Activated naive CD4-positive, alpha-beta T cell treated with anti-CD3 and anti-CD28 coated beads, Interleukin-2, amount 50 U/mL, for 72 hours (primary cell): ENCODE results near the gene PSMB5. TPM values are rescaled to one million over a fixed set of nuclear protein-coding genes. Genes with fewer than 3 reads are reported as not detected.

Experiments used
- ATAC-seq, 2 donors: fragments of 150-1000 bp; cut with Tn5 transposase; 2 replicates each; pipeline ENCODE4 v1.10.0; 2021; ENCODE audit warnings: mild to moderate bottlenecking in 2 of 2, moderate library complexity in 2 of 2
- DNase-seq, 2 donors: peaks; one replicate each; pipeline ENCODE4 v3.0.0; 2021 to 2022; ENCODE audit warnings: low spot score in 2 of 2
- H3K27ac Mint-ChIP-seq, 2 donors: one replicate each; pipeline ENCODE4 v1.8.0; 2022; ENCODE audit warnings: mild to moderate bottlenecking in 2 of 2, mixed read lengths in 2 of 2
- H3K36me3 Mint-ChIP-seq, 2 donors: one replicate each; pipeline ENCODE4 v1.8.0; 2022; ENCODE audit warnings: mixed read lengths in 2 of 2
- H3K9me3 Mint-ChIP-seq, 2 donors: one replicate each; pipeline ENCODE4 v1.8.0; 2022; ENCODE audit warnings: mixed read lengths in 2 of 2
- total RNA-seq, 2 donors: library from RNA; stranded (reverse); gene quantifications; one replicate each; pipeline ENCODE4 v1.2.3, GENCODE V29; 2022

PSMB5 gene
- total RNA-seq, 2 donors from 2014 or later, result 137 to 180 TPM

DNA sequence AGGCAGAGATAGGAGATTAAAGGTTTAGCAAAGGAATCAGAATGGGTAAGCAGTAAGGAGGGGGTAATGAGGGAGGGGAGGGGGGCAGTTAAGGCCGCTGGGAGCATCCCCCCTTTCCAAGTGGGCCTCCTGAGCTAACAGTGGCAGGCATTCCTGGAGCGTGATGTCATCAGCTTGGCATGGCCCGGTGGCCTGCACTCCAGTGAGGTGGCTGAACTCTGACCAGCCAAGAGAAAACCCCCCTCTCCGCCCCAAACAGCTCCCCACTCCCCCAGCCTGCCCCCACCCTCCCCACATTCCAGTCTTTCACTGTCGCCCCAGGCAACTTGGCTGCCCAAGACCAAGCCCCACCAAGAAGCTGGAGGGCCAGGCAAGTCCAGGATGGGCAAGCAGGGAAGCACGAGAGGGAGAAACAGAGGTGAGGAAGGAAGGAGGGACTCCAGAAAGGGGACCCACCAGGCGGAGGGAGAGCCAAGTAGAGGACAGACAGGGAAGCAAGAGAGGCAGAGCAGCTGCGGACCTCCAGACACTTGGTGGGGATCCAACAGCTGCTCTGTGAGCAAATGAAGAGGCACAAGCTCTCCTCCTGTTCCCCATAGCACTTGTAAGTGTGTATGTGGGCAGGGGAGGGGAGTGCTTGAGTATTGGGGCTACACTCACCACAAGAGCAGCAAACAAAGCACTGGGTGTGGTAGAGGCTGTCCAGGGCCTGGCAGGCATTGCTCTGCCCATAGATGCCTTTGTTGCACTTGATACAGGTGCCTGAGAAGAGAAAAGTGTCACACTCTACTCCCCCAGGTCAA, 56.8 kb downstream of the PSMB5 start:
- DNase-seq (no peak), ATAC-seq (no peak)
- Mint-ChIP-seq H3K27ac (no peak overlapping the region), H3K9me3 (no peaks in the 10 kb centered on the region), H3K36me3 (no peaks in the 10 kb centered on the region)

DNA sequence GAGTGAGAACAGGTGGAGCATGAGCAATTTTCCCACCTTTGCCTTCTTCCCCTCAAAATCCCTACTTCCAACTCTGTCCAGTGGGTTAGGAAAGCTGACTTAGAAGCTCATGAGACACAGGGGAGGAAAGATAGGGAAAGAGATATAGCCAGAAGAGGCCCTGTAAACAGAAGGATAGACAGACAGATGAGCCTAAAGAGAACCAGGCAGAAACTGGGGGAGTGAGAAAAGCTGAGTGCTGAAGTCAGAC, 57.3 kb downstream of the PSMB5 start:
- Mint-ChIP-seq H3K36me3 (no peaks in the 10 kb centered on the region), H3K9me3 (no peaks in the 10 kb centered on the region), H3K27ac (no peak overlapping the region)
- no peak for DNase-seq
- no peak for ATAC-seq

- no peak for ATAC-seq
These were observed 57.9 kb downstream of the PSMB5 start for GRCh38 chr14:22976620-22977433.

More at GRCh38 chr14:22976620-22977433, 57.9 kb downstream of the PSMB5 start:
- no peak overlapping the region for H3K27ac Mint-ChIP-seq
- no peaks in the 10 kb centered on the region for H3K9me3 Mint-ChIP-seq
- no peaks in the 10 kb centered on the region for H3K36me3 Mint-ChIP-seq
- DNase-seq, result no peak

Other genes with a start within 250 kb of the PSMB5 start
- gene SLC7A7, start 219.5 kb downstream of the PSMB5 start, total RNA-seq, result under 1 TPM; 0.46 to 0.78 TPM
- 100 to 1,000 TPM; 112 to 146 TPM for gene MRPL52, start 205.0 kb downstream of the PSMB5 start, total RNA-seq
- gene MMP14, start 198.3 kb downstream of the PSMB5 start, total RNA-seq, result 1 to 10 TPM in 1 of 2 donors, under 1 TPM in 1; 0.68 to 2.2 TPM
- 10 to 100 TPM; 48.9 to 67.6 TPM for gene LRP10, start 163.2 kb downstream of the PSMB5 start, total RNA-seq
- 1 to 10 TPM in 1 of 2 donors, under 1 TPM in 1; 0.93 to 1.1 TPM for gene REM2, start 151.7 kb downstream of the PSMB5 start, total RNA-seq
- gene RBM23, start 115.8 kb downstream of the PSMB5 start, total RNA-seq, result 10 to 100 TPM; 63.5 to 97.7 TPM
- gene PRMT5, start 105.5 kb downstream of the PSMB5 start, total RNA-seq, result 100 to 1,000 TPM in 1 of 2 donors, 10 to 100 TPM in 1; 47.1 to 120 TPM
- 10 to 100 TPM; 82.2 to 93.3 TPM for gene HAUS4, start 77.8 kb downstream of the PSMB5 start, total RNA-seq
- gene AJUBA, start 52.3 kb downstream of the PSMB5 start, total RNA-seq, result 1 to 10 TPM; 1.5 to 3.8 TPM
- gene C14orf93, start 24.8 kb downstream of the PSMB5 start, total RNA-seq, result 10 to 100 TPM; 10.9 to 12.6 TPM
- not detected for gene PSMB11, start 7.3 kb upstream of the PSMB5 start, total RNA-seq
- gene CDH24, start 22.6 kb upstream of the PSMB5 start, total RNA-seq, result 1 to 10 TPM; 1.1 to 1.4 TPM
- gene ACIN1, start 60.2 kb upstream of the PSMB5 start, total RNA-seq, result 100 to 1,000 TPM; 187 to 191 TPM
- gene C14orf119, start 60.6 kb upstream of the PSMB5 start, total RNA-seq, result 10 to 100 TPM; 36.5 to 49.1 TPM
- not detected for gene CIROP, start 70.1 kb upstream of the PSMB5 start, total RNA-seq
- gene CEBPE, start 84.4 kb upstream of the PSMB5 start, total RNA-seq, result under 1 TPM; 0.34 to 0.41 TPM
- gene SLC7A8, start 148.8 kb upstream of the PSMB5 start, total RNA-seq, result 1 to 10 TPM; 1.2 to 1.9 TPM
- not detected for gene RNF212B, start 203.0 kb upstream of the PSMB5 start, total RNA-seq